Measurements from ENCODE around the gene MSI2.

- TF ChIP-seq, protein P1, sequence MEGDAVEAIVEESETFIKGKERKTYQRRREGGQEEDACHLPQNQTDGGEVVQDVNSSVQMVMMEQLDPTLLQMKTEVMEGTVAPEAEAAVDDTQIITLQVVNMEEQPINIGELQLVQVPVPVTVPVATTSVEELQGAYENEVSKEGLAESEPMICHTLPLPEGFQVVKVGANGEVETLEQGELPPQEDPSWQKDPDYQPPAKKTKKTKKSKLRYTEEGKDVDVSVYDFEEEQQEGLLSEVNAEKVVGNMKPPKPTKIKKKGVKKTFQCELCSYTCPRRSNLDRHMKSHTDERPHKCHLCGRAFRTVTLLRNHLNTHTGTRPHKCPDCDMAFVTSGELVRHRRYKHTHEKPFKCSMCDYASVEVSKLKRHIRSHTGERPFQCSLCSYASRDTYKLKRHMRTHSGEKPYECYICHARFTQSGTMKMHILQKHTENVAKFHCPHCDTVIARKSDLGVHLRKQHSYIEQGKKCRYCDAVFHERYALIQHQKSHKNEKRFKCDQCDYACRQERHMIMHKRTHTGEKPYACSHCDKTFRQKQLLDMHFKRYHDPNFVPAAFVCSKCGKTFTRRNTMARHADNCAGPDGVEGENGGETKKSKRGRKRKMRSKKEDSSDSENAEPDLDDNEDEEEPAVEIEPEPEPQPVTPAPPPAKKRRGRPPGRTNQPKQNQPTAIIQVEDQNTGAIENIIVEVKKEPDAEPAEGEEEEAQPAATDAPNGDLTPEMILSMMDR (IDR thresholded peaks at IDR 0.05), result no peak
- TF ChIP-seq POLR2A (IDR thresholded peaks at IDR 0.05), result no peak
- no peak for TF ChIP-seq POLR2AphosphoS5 (IDR thresholded peaks at IDR 0.05)
Measured at GRCh38 chr17:57207396-57207795, 48.9 kb upstream of the MSI2 start.
